Measurements from ENCODE around the gene ELMO1. TPM values are rescaled to one million over a fixed set of nuclear protein-coding genes. Genes with fewer than 3 reads are reported as not detected.

The ELMO1 gene
- total RNA-seq, 4 donors from 2014 or later, result 31.1 to 42.9 (median 38.7) TPM

- no peak overlapping the region for H3K27ac ChIP-seq (replicated peaks in 1 of 4)
- WGBS, result 81% methylated on average over 2 of the region's 2 CpGs
- no peaks in the 10 kb centered on the region for H3K4me1 ChIP-seq
- H3K27me3 ChIP-seq, result no peaks in the 10 kb centered on the region
- no peaks in the 10 kb centered on the region for H3K9me3 ChIP-seq
- TF ChIP-seq EP300 (IDR thresholded peaks at IDR 0.05), result no peak
- no peak for TF ChIP-seq POLR2A (IDR thresholded peaks at IDR 0.05; ENCODE audit: low read depth)
- no peak for TF ChIP-seq CTCF (IDR thresholded peaks at IDR 0.05)
- no peak for TF ChIP-seq POLR2AphosphoS5 (IDR thresholded peaks at IDR 0.05)
- no peak overlapping the region for H3K4me3 ChIP-seq
- DNase-seq (ENCODE audit: extremely low spot score), result peak; percentile 74
- intact Hi-C loops (cut with DNase I), result no loop called here
- no peaks in the 10 kb centered on the region for H3K36me3 ChIP-seq
Observed at GRCh38 chr7:36806891-36807290, 641.8 kb downstream of the ELMO1 start.

Small RNAs within 50 kb of the gene (small RNA-seq; reads per million reads assigned to genes)
- gene MIR1200, result 0 reads per million in 3 donors
- gene RF00019, result 0 reads per million in 3 donors
- gene RF00432, result 0 reads per million in 3 donors
- gene RNU6-565P, result 0 reads per million in 3 donors

Other genes with a start within 250 kb of the ELMO1 start
- 1 to 10 TPM in 1 of 4 donors, under 1 TPM in 1, not detected in 2; 0.80 to 2.5 TPM for gene GPR141, start 234.9 kb upstream of the ELMO1 start, total RNA-seq